Ramos (cell line): ENCODE measurements around the gene KAZN.
"Not testable (repeated sequence)": the region's sequence is repeated elsewhere in the genome, so short reads cannot be mapped to it uniquely, and the experiment has no call there.

Source experiments
- in situ Hi-C: fragments of 300-500 bp; cut with MboI; formaldehyde crosslinking; loops from one replicate; pipeline ENCODE4 v1.14.3; 2022; ENCODE audit warnings: low sequenced_read_pairs; ENCODE audit not compliant: unreplicated experiment

Gene KAZN

GRCh38 chr1:14956579-14957195 is 358.2 kb downstream of the KAZN start:
- in situ Hi-C loops = no loop called here

GRCh38 chr1:14957375-14958098 is 359.1 kb downstream of the KAZN start:
- in situ Hi-C loops = no loop called here

- in situ Hi-C loops = no loop called here
Measured at GRCh38 chr1:14958249-14959058, 360.0 kb downstream of the KAZN start.

- in situ Hi-C loops = no loop called here
Measured at GRCh38 chr1:14959059-14959694, 360.7 kb downstream of the KAZN start.

GRCh38 chr1:14961661-14962267 is 363.3 kb downstream of the KAZN start:
- in situ Hi-C loops = no loop called here

- in situ Hi-C loops = no loop called here
Measured at GRCh38 chr1:14962407-14962806, 363.9 kb downstream of the KAZN start.

GRCh38 chr1:14963791-14964710 is 365.6 kb downstream of the KAZN start:
- in situ Hi-C loops = not testable (repeated sequence)

- in situ Hi-C loops = no loop called here
Measured at GRCh38 chr1:14964711-14965055, 366.2 kb downstream of the KAZN start.

GRCh38 chr1:14968251-14968851 is 369.9 kb downstream of the KAZN start:
- in situ Hi-C loops = no loop called here

GRCh38 chr1:14969006-14969405 is 370.5 kb downstream of the KAZN start:
- in situ Hi-C loops = no loop called here

- in situ Hi-C loops = no loop called here
Measured at GRCh38 chr1:14970115-14970798, 371.8 kb downstream of the KAZN start.

GRCh38 chr1:14970799-14971141 is 372.3 kb downstream of the KAZN start:
- in situ Hi-C loops = no loop called here

GRCh38 chr1:14971221-14971620 is 372.7 kb downstream of the KAZN start:
- in situ Hi-C loops = no loop called here

- in situ Hi-C loops = no loop called here
Measured at GRCh38 chr1:14972107-14972506, 373.6 kb downstream of the KAZN start.

- in situ Hi-C loops = no loop called here
Measured at GRCh38 chr1:14973773-14974172, 375.3 kb downstream of the KAZN start.

- in situ Hi-C loops = no loop called here
Measured at GRCh38 chr1:14974361-14974760, 375.9 kb downstream of the KAZN start.

- in situ Hi-C loops = no loop called here
Measured at GRCh38 chr1:14975119-14975518, 376.6 kb downstream of the KAZN start.

- in situ Hi-C loops = no loop called here
Measured at GRCh38 chr1:14976256-14976655, 377.8 kb downstream of the KAZN start.
